Measurements from ENCODE around the gene GLO1.
A peak's percentile ranks its signal among the peaks of the same experiment; 100 is the strongest.

The GLO1 gene

GRCh38 chr6:38702558-38703397 is at the start of gene GLO1:
Gene GLO1, minus strand, starts transcription at chr6:38703145. Its CDS starts 91 bp downstream, at chr6:38703054.
- DNase-seq (ENCODE audit: low spot score), result peak; percentile 95

GRCh38 chr6:38750968-38751615 is 48.1 kb upstream of the GLO1 start:
- DNase-seq (ENCODE audit: low spot score), result no peak

DNA sequence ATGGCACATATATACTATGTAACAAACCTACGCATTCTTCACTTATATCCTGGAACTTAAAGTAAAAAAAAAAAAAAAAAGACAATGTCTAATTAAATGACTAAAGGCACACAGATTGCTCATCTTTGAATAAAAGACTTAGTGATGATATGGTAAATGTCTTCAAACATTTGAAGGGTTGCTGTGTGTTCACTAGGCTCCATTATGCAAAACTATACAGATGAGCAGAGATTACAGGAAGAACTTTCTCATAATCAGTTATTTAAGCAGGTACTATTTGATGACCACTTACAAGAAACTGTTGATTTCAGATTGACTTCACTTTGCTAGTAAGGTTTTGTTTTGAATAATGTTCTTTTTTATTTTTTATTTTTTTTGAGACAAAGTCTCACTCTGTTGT is 46.5 kb upstream of the GLO1 start:
- DNase-seq (ENCODE audit: low spot score), result no peak

DNA sequence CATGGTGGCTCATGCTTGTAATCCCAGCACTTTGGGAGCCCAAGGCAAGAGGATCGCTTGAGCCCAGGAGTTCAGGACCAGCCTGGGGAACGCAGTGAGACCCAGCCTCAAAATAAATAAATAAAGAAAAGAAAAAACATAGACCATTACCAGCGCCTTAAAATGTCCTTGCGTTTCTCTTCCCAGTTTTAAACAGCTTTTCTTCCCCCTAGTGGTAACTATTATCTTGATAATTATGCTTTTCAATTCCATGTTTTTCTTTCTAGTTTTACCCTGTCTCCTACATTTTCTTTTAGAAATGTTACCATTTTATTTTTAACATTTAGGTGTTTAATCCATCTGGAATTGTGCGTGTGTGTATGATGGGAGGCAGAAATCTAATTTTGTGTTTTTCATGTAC is 36.6 kb upstream of the GLO1 start:
- no peak for DNase-seq (ENCODE audit: low spot score)

DNA sequence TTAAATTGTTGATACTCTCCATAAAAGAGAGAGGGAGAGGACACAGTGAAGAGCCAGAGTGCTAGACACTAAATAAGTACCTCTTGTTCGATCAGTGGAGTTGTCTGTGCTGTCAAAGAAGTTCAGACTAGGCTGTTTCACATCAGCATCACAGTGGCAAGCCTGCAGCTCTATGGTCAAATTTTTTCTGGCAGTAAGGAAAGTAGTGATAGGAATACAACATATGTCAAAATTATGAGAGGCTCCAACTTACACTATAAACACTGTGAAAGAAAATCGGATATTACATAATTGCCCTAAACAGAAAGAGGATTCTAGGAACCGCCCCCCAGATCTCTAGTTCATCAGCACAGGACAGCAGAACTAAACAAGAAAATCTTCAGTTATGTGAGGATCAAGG is 35.3 kb upstream of the GLO1 start:
- DNase-seq (ENCODE audit: low spot score), result no peak

DNA sequence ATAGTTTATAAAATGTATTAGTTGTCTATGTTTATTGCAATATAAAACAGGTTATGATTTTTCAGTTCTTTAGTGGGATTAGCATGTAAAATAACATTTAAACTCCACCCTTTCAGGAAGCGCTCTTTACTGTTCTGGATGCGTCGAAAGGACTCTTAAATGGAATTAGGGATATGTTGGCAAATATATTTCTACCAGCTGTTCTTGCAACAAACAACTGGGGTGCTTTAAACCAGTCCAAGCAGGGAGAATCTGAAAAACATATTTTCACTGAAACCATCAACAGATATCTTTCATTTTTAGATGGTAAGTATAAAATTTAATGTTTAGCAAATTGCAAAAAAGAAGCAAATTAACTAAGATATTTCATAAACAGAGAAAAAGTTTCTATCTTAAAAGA is 34.0 kb upstream of the GLO1 start:
- no peak for DNase-seq (ENCODE audit: low spot score)

- DNase-seq (ENCODE audit: low spot score), result no peak
Measured at GRCh38 chr6:38730140-38730862, 27.4 kb upstream of the GLO1 start.

DNA sequence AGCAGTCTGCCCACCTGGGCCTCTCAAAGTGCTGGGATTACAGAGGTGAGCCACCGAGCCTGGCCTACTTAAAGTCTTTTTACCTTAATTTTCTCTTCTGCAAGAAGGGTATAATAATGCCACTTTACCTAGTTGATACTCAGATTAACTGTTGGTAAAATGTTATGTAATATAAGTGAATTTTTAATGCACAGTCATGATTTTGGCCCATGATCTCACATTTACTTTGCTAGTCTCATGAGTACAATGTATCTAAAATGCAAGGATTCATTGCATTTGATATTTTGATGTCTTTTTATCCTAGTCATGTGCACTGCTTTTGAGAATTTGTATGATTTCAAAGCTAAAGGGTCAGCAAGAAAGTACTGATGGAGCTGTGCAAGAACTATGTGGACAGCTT is 25.3 kb upstream of the GLO1 start:
- no peak for DNase-seq (ENCODE audit: low spot score)

GRCh38 chr6:38725414-38726183 is 22.7 kb upstream of the GLO1 start:
- peak; percentile 59 for DNase-seq (ENCODE audit: low spot score)

- DNase-seq (ENCODE audit: low spot score), result no peak
Measured at GRCh38 chr6:38724343-38724742, 21.4 kb upstream of the GLO1 start.

DNA sequence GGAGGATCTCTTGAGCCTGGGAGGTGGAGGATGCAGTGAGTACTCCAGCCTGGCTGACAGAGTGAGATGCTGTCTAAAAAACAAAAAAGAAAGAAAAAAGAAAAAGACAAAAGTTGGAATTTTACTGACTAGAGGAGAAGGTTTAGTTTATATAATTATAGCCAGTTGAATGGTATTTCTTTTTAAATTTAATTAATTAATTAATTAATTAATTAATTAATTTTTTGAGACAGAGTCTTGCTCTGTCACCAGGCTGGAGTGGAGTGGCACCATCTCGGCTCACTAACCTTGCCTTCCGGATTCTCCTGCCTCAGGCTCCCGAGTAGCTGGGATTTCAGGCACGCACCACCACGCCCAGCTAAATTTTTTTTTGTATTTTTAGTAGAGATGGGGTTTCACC is 20.8 kb upstream of the GLO1 start:
- no peak for DNase-seq (ENCODE audit: low spot score)

- DNase-seq (ENCODE audit: low spot score), result no peak
Measured at GRCh38 chr6:38722727-38723334, 19.9 kb upstream of the GLO1 start.

DNA sequence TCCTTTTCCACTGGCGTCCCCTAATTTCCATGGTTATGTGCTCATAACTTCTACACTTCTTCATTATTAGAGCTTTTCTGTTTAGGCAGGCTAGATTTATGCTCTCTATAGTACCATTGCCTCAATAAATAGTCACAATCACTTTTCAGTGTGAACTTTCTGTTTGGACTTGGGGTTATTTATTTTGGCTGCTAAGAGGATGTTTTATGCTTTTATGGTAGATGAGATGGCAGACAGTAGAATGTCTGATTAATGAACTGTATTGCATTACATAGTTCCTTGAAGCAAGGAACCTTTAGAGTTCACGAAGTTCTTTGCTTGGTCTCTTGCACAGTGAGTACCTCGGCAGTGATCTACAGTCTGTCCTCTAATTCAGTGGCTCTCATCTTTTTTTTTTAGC is 19.1 kb upstream of the GLO1 start:
- no peak for DNase-seq (ENCODE audit: low spot score)

DNA sequence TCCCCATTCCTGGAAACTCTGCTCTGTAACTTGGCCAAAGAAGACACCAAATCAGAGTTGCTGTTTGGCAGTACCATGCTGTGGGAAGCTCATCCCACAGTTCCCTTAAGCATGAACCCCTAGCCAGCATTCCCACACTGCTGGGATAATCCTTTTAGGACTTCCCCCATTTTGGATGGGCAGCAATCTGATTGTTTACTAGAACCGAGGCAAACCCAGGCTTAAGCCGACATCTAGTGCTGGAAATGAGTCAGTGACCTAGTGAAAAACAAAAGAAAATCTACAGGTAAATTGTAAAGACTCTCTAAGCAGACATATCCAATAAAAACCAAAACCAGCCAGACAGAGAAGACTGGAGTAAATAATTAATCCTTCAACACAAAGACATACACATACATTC is 17.4 kb upstream of the GLO1 start:
- no peak for DNase-seq (ENCODE audit: low spot score)

- no peak for DNase-seq (ENCODE audit: low spot score)
Measured at GRCh38 chr6:38719358-38719757, 16.4 kb upstream of the GLO1 start.

- no peak for DNase-seq (ENCODE audit: low spot score)
Measured at GRCh38 chr6:38716825-38717224, 13.9 kb upstream of the GLO1 start.

- DNase-seq (ENCODE audit: low spot score), result no peak
Measured at GRCh38 chr6:38715016-38715689, 12.2 kb upstream of the GLO1 start, which contains the start of gene DNAH8. Gene DNAH8, plus strand, starts transcription at chr6:38715311. Its CDS starts 7,499 bp downstream, at chr6:38722810.

DNA sequence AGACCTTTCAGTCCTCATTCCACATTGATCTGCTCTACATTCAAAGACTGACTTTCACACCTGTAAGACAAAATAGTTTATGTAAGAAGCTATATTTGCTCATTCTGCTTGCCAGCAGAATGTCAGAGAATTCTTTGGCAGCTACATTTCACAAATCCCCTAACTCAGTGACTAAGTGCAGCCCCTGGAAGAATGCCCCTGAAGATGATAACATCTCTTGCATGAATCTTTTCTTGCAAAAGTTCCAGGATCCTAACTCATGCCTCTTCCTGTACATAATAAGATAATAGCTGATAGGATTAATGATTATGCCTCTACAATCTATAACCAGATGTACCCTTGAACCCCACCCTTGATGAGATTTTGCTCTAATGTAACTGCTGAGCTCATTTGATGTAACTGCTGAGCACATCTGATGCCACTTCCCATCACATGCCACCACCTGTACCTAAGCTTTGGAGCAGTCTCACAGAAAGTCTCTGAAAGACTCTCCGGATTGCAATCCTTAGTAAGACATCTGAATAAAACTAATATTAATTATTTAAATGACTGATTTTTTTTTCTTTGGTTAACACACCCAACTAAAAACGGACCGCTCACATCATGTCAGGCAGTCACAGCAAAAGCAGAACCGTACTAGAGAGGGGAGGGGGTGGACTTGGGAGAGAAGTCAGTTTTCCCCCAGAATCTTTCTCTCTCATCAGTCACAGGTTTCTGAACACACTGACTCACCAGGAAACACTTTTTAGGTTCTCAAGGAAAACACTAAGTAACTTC is 11.5 kb upstream of the GLO1 start:
- DNase-seq (ENCODE audit: low spot score), result no peak

GRCh38 chr6:38713812-38714211 is 10.9 kb upstream of the GLO1 start:
- DNase-seq (ENCODE audit: low spot score), result no peak

- no peak for DNase-seq (ENCODE audit: low spot score)
Measured at GRCh38 chr6:38708496-38708895, 5.6 kb upstream of the GLO1 start.

Measured in SW480 (cell line).